ENCODE results near the gene C14orf119.

C14orf119 gene

GRCh38 chr14:23056956-23057756 is 38.1 kb upstream of the C14orf119 start, which contains the start of gene CDH24:
TSS of gene CDH24 (minus strand) at chr14:23057520. CDS start at chr14:23055733, 1,787 bp downstream.
- H3K4me3 ChIP-seq (ENCODE audit: low read depth, low read length) = peak within 1 kb of the TSS; percentile 36
- TF ChIP-seq, protein P1, sequence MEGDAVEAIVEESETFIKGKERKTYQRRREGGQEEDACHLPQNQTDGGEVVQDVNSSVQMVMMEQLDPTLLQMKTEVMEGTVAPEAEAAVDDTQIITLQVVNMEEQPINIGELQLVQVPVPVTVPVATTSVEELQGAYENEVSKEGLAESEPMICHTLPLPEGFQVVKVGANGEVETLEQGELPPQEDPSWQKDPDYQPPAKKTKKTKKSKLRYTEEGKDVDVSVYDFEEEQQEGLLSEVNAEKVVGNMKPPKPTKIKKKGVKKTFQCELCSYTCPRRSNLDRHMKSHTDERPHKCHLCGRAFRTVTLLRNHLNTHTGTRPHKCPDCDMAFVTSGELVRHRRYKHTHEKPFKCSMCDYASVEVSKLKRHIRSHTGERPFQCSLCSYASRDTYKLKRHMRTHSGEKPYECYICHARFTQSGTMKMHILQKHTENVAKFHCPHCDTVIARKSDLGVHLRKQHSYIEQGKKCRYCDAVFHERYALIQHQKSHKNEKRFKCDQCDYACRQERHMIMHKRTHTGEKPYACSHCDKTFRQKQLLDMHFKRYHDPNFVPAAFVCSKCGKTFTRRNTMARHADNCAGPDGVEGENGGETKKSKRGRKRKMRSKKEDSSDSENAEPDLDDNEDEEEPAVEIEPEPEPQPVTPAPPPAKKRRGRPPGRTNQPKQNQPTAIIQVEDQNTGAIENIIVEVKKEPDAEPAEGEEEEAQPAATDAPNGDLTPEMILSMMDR (IDR thresholded peaks at IDR 0.05; ENCODE audit: borderline replicate concordance, insufficient read depth, low read depth, low read length) = no peak

DNA sequence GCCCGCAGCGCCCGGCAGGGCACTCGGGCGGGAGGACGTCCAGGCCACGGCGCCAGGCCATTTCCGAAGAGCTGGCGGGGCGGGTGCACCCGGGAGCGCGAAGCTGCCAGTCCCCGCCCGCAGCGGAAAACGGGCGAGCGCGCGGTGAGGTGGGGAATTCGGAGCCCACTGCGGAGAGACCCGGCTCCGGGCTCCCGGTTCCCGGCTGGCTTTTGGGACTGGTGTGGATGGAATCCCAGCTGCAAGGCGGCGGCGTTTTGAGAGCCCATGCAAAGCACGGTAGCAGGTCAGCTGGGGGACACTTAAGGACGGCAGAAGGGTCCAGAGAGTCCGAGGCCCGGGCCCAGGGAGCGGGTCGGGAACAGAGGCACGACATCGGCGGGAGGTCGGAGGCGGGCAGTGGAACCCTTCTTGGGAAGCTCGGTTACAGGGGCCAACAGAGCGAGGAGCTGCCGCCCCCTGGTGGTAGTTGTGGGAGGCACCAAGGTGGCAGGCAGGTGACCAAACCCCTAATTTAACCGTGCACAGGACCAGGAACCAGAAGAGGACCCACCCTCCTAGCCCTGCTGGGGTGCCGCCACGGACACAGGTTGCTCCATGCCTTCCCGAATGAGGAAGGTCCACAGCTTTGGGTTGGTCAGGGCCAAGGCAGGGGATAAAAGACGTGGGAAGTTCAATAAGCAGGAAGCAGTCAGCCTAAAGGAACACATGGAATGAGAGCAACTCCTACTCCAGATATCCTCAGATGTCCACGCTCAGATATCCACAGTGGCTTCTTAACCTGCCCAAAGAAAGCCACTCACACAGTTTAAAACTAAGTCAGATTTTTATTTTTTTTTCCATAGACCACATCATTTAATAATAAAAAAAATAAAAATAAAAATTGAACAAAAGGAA is 37.3 kb upstream of the C14orf119 start:
- peak overlapping the region; percentile 36 for H3K4me3 ChIP-seq (ENCODE audit: low read depth, low read length)
- TF ChIP-seq, protein P1 (IDR thresholded peaks at IDR 0.05; ENCODE audit: borderline replicate concordance, insufficient read depth, low read depth, low read length) = peak; percentile 96

GRCh38 chr14:23058654-23059504 is 36.4 kb upstream of the C14orf119 start:
- TF ChIP-seq, protein P1 (IDR thresholded peaks at IDR 0.05; ENCODE audit: borderline replicate concordance, insufficient read depth, low read depth, low read length) = no peak
- H3K4me3 ChIP-seq (ENCODE audit: low read depth, low read length) = no peak overlapping the region

GRCh38 chr14:23060536-23061260 is 34.6 kb upstream of the C14orf119 start:
- TF ChIP-seq, protein P1 (IDR thresholded peaks at IDR 0.05; ENCODE audit: borderline replicate concordance, insufficient read depth, low read depth, low read length) = no peak

DNA sequence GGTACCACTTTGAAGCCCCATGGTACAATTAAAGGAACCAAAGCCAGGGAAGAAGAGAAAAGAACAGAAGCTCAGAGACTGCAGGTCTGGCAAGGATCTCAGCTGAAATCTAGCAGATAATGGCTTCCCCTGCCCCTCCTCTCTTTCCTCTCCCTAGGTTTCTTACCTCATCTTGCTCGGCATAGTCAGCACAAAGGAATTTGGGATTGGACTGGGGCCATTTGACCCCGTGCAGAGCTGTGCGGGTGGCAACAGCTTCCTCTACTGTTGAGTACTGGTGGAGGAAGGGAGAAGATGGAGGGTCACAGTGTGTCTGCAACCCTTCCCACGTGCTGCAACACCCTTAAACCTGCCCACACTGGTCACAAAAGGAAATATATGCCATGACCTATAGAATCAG is 33.3 kb upstream of the C14orf119 start:
- TF ChIP-seq, protein P1 (IDR thresholded peaks at IDR 0.05; ENCODE audit: borderline replicate concordance, insufficient read depth, low read depth, low read length) = no peak
- no peak overlapping the region for H3K4me3 ChIP-seq (ENCODE audit: low read depth, low read length)

More at GRCh38 chr14:23060536-23061260, 34.6 kb upstream of the C14orf119 start:
- H3K4me3 ChIP-seq (ENCODE audit: low read depth, low read length) = no peak overlapping the region

DNA sequence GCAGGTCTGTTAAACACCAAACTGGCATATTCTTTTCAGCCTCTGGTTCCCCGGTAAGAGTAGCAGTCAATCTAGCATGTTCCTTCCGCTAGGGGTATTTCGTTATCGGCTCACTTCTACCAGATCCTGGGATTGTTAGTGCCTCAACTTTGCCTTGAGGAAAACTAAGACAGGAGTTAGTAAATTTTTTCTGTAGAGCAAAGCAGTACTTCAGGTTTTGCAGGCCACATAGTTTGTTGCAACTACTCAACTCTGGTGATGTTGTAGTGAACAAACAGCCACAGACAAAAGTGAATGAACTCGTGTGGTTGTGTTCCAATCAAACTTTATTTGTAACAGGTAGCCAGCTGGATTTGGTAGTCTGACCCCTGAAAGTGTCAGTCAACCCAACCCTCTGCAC is 31.7 kb upstream of the C14orf119 start:
- H3K4me3 ChIP-seq (ENCODE audit: low read depth, low read length) = no peak overlapping the region
- TF ChIP-seq, protein P1 (IDR thresholded peaks at IDR 0.05; ENCODE audit: borderline replicate concordance, insufficient read depth, low read depth, low read length) = no peak

Data from GM12875 (cell line).